Measurements from ENCODE around the gene ZDHHC14.

DNA sequence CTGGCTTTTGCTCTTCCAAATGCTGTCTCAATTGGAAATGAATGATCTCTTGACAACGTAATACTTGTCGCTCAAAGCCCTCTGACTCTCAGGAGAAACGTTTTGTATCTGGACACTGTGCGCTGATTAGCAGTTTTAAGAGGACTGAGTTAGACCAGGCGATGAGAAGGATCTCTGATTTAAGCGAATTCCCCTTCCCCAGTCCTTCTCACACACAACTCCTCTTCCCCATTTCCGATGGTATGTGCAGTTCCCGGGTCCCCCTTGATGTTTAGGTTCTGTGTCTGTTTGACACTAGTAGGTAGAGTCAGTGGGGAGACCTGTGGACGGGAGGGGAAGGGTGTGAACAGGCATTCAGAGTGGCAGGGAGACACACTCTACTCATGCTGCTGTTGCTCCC lies 2.5 kb downstream of the ZDHHC14 start:
- no peak for TF ChIP-seq POLR2A (IDR thresholded peaks at IDR 0.05; ENCODE audit: extremely low read depth, insufficient read length)
- TF ChIP-seq, protein P1, sequence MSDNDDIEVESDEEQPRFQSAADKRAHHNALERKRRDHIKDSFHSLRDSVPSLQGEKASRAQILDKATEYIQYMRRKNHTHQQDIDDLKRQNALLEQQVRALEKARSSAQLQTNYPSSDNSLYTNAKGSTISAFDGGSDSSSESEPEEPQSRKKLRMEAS (IDR thresholded peaks at IDR 0.05; ENCODE audit: low read depth, low read length), result no peak

Data from NB4 (cell line).